Measurements from ENCODE around the gene GRM3.

The GRM3 gene

GRCh38 chr7:86785641-86786040, 141.9 kb downstream of the GRM3 start:
- no peak for TF ChIP-seq CTCF (conservative IDR thresholded peaks at IDR 0.05; ENCODE audit: low read depth, low read length)
- H3K4me3 ChIP-seq (ENCODE audit: low read depth, low read length): no peak overlapping the region
- no peak for DNase-seq (ENCODE audit: low read depth)

- no peak overlapping the region for H3K4me3 ChIP-seq (ENCODE audit: low read depth, low read length)
- TF ChIP-seq CTCF (conservative IDR thresholded peaks at IDR 0.05; ENCODE audit: low read depth, low read length): no peak
- no peak for DNase-seq (ENCODE audit: low read depth)
These were observed 142.7 kb downstream of the GRM3 start for GRCh38 chr7:86786376-86786775.

- TF ChIP-seq CTCF (conservative IDR thresholded peaks at IDR 0.05; ENCODE audit: low read depth, low read length): no peak
- no peak overlapping the region for H3K4me3 ChIP-seq (ENCODE audit: low read depth, low read length)
- no peak for DNase-seq (ENCODE audit: low read depth)
These were observed 145.2 kb downstream of the GRM3 start for GRCh38 chr7:86788948-86789347.

- no peak overlapping the region for H3K4me3 ChIP-seq (ENCODE audit: low read depth, low read length)
- DNase-seq (ENCODE audit: low read depth): no peak
- no peak for TF ChIP-seq CTCF (conservative IDR thresholded peaks at IDR 0.05; ENCODE audit: low read depth, low read length)
These were observed 146.7 kb downstream of the GRM3 start for GRCh38 chr7:86790383-86790782.

DNA sequence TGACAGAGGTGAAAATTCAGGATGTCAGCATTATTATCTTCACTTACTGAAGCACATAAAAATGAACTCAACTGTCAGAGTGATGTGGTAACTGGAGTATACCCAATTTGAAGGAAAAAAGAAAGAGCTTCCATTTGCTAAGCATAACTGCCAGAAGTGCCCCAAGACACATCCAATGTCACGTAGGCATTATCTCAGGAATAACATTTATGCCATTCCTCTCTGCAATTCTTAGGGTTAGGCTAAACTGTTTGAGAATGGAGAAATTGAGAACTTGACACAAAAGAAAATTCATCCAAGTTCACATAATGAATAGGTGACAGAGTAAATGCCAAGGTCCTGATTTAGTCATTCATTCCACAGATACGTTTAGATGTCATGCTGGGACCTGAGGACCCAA, 148.6 kb downstream of the GRM3 start:
- no peak overlapping the region for H3K4me3 ChIP-seq (ENCODE audit: low read depth, low read length)
- TF ChIP-seq CTCF (conservative IDR thresholded peaks at IDR 0.05; ENCODE audit: low read depth, low read length): no peak
- no peak for DNase-seq (ENCODE audit: low read depth)

GRCh38 chr7:86793136-86793535, 149.4 kb downstream of the GRM3 start:
- no peak for DNase-seq (ENCODE audit: low read depth)
- TF ChIP-seq CTCF (conservative IDR thresholded peaks at IDR 0.05; ENCODE audit: low read depth, low read length): no peak
- no peak overlapping the region for H3K4me3 ChIP-seq (ENCODE audit: low read depth, low read length)

GRCh38 chr7:86814661-86815379, 171.1 kb downstream of the GRM3 start:
- peak; percentile 44 for TF ChIP-seq CTCF (conservative IDR thresholded peaks at IDR 0.05; ENCODE audit: low read depth, low read length)
- no peak overlapping the region for H3K4me3 ChIP-seq (ENCODE audit: low read depth, low read length)
- peak; percentile 11 for DNase-seq (ENCODE audit: low read depth)
